GM23338 (cell line): ENCODE measurements around the gene SPON2. TPM values are rescaled to one million over a fixed set of nuclear protein-coding genes. Genes with fewer than 3 reads are reported as not detected.

Source experiments
- ATAC-seq: fragments of 200-7000 bp; cut with Tn5 transposase; 3 replicates; pipeline ENCODE4 v1.9.1; 2020
- DNase-seq: peaks from one replicate; pipeline ENCODE4 v3.0.0-alpha.2; 2015; ENCODE audit warnings: low spot score
- H2AFZ ChIP-seq: fragments of 200-600 bp; sonication (generic); 2 replicates; pipeline ENCODE4 v1.8.0; 2016; ENCODE audit warnings: antibody characterized with exemption, mild to moderate bottlenecking, moderate library complexity
- H3F3A ChIP-seq: fragments of 200-600 bp; sonication (generic); replicated peaks from 2 replicates; pipeline ENCODE4 v1.8.0; 2017; ENCODE audit warnings: antibody characterized with exemption, mixed run types, low read depth
- H3K27ac ChIP-seq: fragments of 200-600 bp; sonication (generic); 2 replicates; pipeline ENCODE4 v1.6.1; 2016; ENCODE audit warnings: low read depth
- H3K27me3 ChIP-seq: fragments of 200-600 bp; sonication (generic); 2 replicates; pipeline ENCODE4 v1.8.0; 2016; ENCODE audit warnings: mild to moderate bottlenecking, mixed run types, moderate library complexity; ENCODE audit not compliant: insufficient read depth
- H3K36me3 ChIP-seq: fragments of 200-600 bp; sonication (generic); 2 replicates; pipeline ENCODE4 v1.8.0; 2016; ENCODE audit warnings: mild to moderate bottlenecking; ENCODE audit not compliant: insufficient read depth
- H3K4me1 ChIP-seq: fragments of 200-600 bp; sonication (generic); 2 replicates; pipeline ENCODE4 v1.8.0; 2016; ENCODE audit warnings: mild to moderate bottlenecking, moderate library complexity; ENCODE audit not compliant: insufficient read depth
- H3K4me2 ChIP-seq: fragments of 200-600 bp; sonication (generic); 2 replicates; pipeline ENCODE4 v1.7.1; 2017; ENCODE audit warnings: mixed run types
- H3K4me3 ChIP-seq: fragments of 200-600 bp; sonication (generic); 2 replicates; pipeline ENCODE4 v1.6.1; 2016; ENCODE audit warnings: mixed run types
- H3K79me2 ChIP-seq: fragments of 200-600 bp; sonication (generic); replicated peaks from 2 replicates; pipeline ENCODE4 v1.8.0; 2017; ENCODE audit warnings: mild to moderate bottlenecking; ENCODE audit not compliant: insufficient read depth
- H3K9me2 ChIP-seq: fragments of 200-600 bp; sonication (generic); 2 replicates; pipeline ENCODE4 v1.8.0; 2017; ENCODE audit not compliant: insufficient read depth
- H4K20me1 ChIP-seq: fragments of 200-600 bp; sonication (generic); replicated peaks from 2 replicates; pipeline ENCODE4 v1.8.0; 2017; ENCODE audit warnings: mild to moderate bottlenecking; ENCODE audit not compliant: insufficient read depth
- H3K27ac Mint-ChIP-seq: 2 replicates; pipeline ENCODE4 v1.8.0; 2020; ENCODE audit warnings: inconsistent platforms, mild to moderate bottlenecking, moderate library complexity, mixed read lengths
- H3K27me3 Mint-ChIP-seq: 3 replicates; pipeline ENCODE4 v1.8.0; 2022; ENCODE audit warnings: low read depth, mild to moderate bottlenecking, moderate library complexity, mixed read lengths, inconsistent platforms; ENCODE audit not compliant: insufficient read depth, poor library complexity
- H3K36me3 Mint-ChIP-seq: 3 replicates; pipeline ENCODE4 v1.8.0; 2021; ENCODE audit warnings: low read depth, mild to moderate bottlenecking, inconsistent platforms, moderate library complexity, mixed read lengths
- H3K4me1 Mint-ChIP-seq: 3 replicates; pipeline ENCODE4 v1.8.0; 2020; ENCODE audit warnings: mild to moderate bottlenecking, inconsistent platforms, mixed read lengths
- H3K4me3 Mint-ChIP-seq: 3 replicates; pipeline ENCODE4 v1.8.0; 2021; ENCODE audit warnings: moderate library complexity, mild to moderate bottlenecking, inconsistent platforms, mixed read lengths
- H3K9me3 Mint-ChIP-seq: 3 replicates; pipeline ENCODE4 v1.8.0; 2020; ENCODE audit warnings: moderate library complexity, mild to moderate bottlenecking, inconsistent platforms, mixed read lengths
- CREB1 ChIP-seq: fragments of 250-450 bp; sonication (Bioruptor Pico); IDR thresholded peaks from 2 replicates; pipeline ENCODE4 v1.5.0; 2020; ENCODE audit warnings: low read depth, mild to moderate bottlenecking, moderate library complexity
- CTCF ChIP-seq, 2 experiments: fragments of 200-600 bp in 1 of 2; sonication (generic) in 1 of 2; conservative IDR thresholded peaks; 2 replicates each; pipeline versions ENCODE4 v1.5.1 to v1.6.1; 2016 to 2017; ENCODE audit warnings: antibody characterized with exemption in 2 of 2, low read depth in 2 of 2, mild to moderate bottlenecking in 2 of 2, moderate library complexity in 1 of 2
- ETS1 ChIP-seq: IDR thresholded peaks from 2 replicates; pipeline ENCODE4 v1.6.1; 2016; ENCODE audit warnings: antibody characterized with exemption
- EZH2 ChIP-seq: fragments of 200-600 bp; sonication (generic); IDR thresholded peaks from one replicate; pipeline ENCODE4 v1.8.0; 2017; ENCODE audit warnings: antibody characterized with exemption, mild to moderate bottlenecking, low read depth; ENCODE audit not compliant: unreplicated experiment
- EZH2phosphoT487 ChIP-seq: fragments of 200-600 bp; sonication (generic); IDR thresholded peaks from one replicate; pipeline ENCODE4 v1.8.1; 2018; ENCODE audit warnings: antibody characterized with exemption; ENCODE audit not compliant: unreplicated experiment
- JUNB ChIP-seq: IDR thresholded peaks from one replicate; pipeline ENCODE4 v1.6.1; 2016; ENCODE audit warnings: antibody characterized with exemption; ENCODE audit not compliant: unreplicated experiment
- REST ChIP-seq: IDR thresholded peaks from one replicate; pipeline ENCODE4 v1.6.1; 2018; ENCODE audit warnings: antibody characterized with exemption; ENCODE audit not compliant: unreplicated experiment
- STAT1 ChIP-seq: IDR thresholded peaks from one replicate; pipeline ENCODE4 v1.6.1; 2016; ENCODE audit warnings: antibody characterized with exemption; ENCODE audit not compliant: unreplicated experiment
- ZNF331 ChIP-seq: fragments of 250-450 bp; sonication (Bioruptor Pico); IDR thresholded peaks from 2 replicates; pipeline ENCODE4 v1.5.0; 2020; ENCODE audit warnings: low read depth, mild to moderate bottlenecking, moderate library complexity
- ZNF462 ChIP-seq: fragments of 250-450 bp; sonication (Bioruptor Pico); IDR thresholded peaks from 2 replicates; pipeline ENCODE4 v1.5.0; 2020; ENCODE audit warnings: mild to moderate bottlenecking, moderate library complexity
- polyA plus RNA-seq: library from polyadenylated mRNA; unstranded; fragments of >200 nt; fragmentation: Nextera tagmentation; extraction: Ambion mirVana; gene quantifications from 2 replicates; pipeline ENCODE4 v1.2.1, GENCODE V29; 2016
- total RNA-seq: library from RNA; depleted of rRNA; stranded (reverse); fragments of >200 nt; shearing (Covaris generic); gene quantifications from 2 replicates; pipeline ENCODE4 v1.2.3, GENCODE V29; 2014

SPON2 gene
- total and polyA plus RNA-seq, 2 experiments from 2014 or later: 2.1 to 2.4 TPM

- Mint-ChIP-seq H3K27me3 (peaks cover 6% of the 10 kb centered on the region), H3K36me3 (peaks cover 7% of the 10 kb centered on the region), H3K4me1 (no peaks in the 10 kb centered on the region; the same call in 2 of the 3 replicates), H3K27ac (0 out of 2 replicates have a peak overlapping the region, but pooled peaks have one; percentile 81), H3K9me3 (no peaks in the 10 kb centered on the region), H3K4me3 (no peak overlapping the region)
- Histone ChIP-seq H3K27me3 (no peaks in the 10 kb centered on the region), H3K36me3 (no peaks in the 10 kb centered on the region), H3K4me1 (no peaks in the 10 kb centered on the region), H3K4me3 (no peak overlapping the region), H4K20me1 (0 out of 2 replicates have a peak, but pooled peaks cover 5% of the 10 kb centered on the region), H3F3A (no peaks in the 10 kb centered on the region), H3K79me2 (no peaks in the 10 kb centered on the region), H3K9me2 (no peaks in the 10 kb centered on the region), H2AFZ (no peak overlapping the region), H3K27ac (no peak overlapping the region), H3K4me2 (no peak overlapping the region)
- ATAC-seq (peak; percentile 14), DNase-seq (peak; percentile 18)
- TF ChIP-seq EZH2phosphoT487 (no peak), REST (no peak), CTCF (conservative IDR thresholded peaks at IDR 0.05; ENCODE audit: low read depth in 2 of 2) (no peak), CREB1 (CRISPR knock-in tag) (no peak), STAT1 (no peak), ZNF331 (CRISPR knock-in tag) (no peak), ETS1 (no peak), JUNB (no peak), EZH2 (no peak), ZNF462 (CRISPR knock-in tag) (no peak)
Observed at GRCh38 chr4:1208266-1208961, 36.0 kb upstream of the SPON2 start.
